GM21515 (cell line): ENCODE measurements around the gene ZNF398.
"Not testable (repeated sequence)": the region's sequence is repeated elsewhere in the genome, so short reads cannot be mapped to it uniquely, and the experiment has no call there.

Experiments used
- ATAC-seq: cut with Tn5 transposase; IDR thresholded peaks from one replicate; pipeline ENCODE4 v1.9.1; 2021; ENCODE audit not compliant: unreplicated experiment

Gene ZNF398, protein sequence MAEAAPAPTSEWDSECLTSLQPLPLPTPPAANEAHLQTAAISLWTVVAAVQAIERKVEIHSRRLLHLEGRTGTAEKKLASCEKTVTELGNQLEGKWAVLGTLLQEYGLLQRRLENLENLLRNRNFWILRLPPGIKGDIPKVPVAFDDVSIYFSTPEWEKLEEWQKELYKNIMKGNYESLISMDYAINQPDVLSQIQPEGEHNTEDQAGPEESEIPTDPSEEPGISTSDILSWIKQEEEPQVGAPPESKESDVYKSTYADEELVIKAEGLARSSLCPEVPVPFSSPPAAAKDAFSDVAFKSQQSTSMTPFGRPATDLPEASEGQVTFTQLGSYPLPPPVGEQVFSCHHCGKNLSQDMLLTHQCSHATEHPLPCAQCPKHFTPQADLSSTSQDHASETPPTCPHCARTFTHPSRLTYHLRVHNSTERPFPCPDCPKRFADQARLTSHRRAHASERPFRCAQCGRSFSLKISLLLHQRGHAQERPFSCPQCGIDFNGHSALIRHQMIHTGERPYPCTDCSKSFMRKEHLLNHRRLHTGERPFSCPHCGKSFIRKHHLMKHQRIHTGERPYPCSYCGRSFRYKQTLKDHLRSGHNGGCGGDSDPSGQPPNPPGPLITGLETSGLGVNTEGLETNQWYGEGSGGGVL

GRCh38 chr7:149147072-149147751, at the start of gene ZNF398:
Gene ZNF398 (plus strand): TSS chr7:149147453. CDS start chr7:149147743, 290 bp downstream.
- peak; percentile 74 for ATAC-seq

GRCh38 chr7:149099058-149099457, 48.2 kb upstream of the ZNF398 start:
- ATAC-seq: no peak

GRCh38 chr7:149100821-149101220, 46.4 kb upstream of the ZNF398 start:
- no peak for ATAC-seq

GRCh38 chr7:149102666-149103065, 44.6 kb upstream of the ZNF398 start:
- no peak for ATAC-seq

GRCh38 chr7:149103424-149103823, 43.8 kb upstream of the ZNF398 start:
- no peak for ATAC-seq

GRCh38 chr7:149104214-149104613, 43.0 kb upstream of the ZNF398 start:
- no peak for ATAC-seq

GRCh38 chr7:149104749-149105148, 42.5 kb upstream of the ZNF398 start:
- ATAC-seq: no peak

DNA sequence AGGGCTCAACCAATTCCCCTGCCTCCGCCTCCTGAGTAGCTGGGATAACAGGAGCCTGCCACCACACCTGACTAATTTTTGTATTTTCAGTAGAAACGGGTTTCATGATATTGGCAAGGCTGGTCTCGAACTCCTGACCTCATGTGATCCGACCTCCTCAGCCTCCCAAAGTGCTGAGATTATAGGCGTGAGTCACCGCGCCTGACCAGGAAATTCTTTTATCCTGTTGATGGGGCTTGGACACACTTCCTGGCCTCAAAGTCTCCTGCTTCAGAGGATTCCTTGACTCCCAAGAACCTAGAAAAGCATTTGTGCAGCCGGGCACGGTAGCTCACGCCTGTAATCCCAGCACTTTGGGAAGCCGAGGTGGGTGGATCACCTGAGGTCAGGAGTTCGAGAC, 37.3 kb upstream of the ZNF398 start:
- ATAC-seq: no peak

- ATAC-seq: no peak
Observed at GRCh38 chr7:149125189-149125862, 21.9 kb upstream of the ZNF398 start.

DNA sequence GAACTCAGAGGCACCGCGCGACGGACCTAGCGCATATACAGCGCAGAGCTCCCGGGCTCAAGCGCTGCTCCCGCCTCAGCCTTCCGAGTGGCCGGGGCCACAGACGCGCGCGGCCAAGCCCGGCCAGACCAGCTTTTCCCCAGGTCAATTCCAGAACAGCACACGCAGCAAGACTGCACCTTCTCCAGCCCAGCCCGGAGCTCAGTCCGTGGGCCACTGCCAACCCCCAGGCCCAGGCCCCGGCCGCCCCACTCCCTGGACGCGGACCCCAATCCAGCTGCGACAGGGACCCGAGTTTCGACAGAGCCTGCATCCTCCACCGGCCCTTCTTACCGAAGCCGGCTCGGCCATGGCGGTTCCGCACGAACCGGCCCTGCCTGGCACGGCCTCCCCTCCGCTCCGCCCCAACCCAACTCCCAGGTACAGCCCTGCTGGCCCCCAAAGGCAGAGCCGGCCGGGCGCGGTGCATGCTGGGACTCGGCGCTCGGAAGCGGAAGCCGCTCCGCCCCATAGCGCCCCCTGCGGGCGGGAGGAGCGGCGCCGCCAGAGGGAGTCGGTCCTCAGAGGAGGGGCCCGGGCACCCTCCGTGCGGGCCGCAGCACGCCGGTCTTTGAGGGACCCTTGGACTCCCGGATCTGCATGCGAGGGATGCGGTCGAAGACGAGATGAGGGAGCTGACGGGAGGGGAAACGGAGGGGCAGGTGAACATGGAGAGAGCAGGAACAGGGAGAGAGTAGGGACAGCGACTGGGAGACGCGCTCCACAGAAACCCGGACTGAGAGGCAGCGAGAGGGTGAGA, 21.2 kb upstream of the ZNF398 start, which contains the start of gene ZNF425:
ZNF425 (minus strand) TSS at position 462 of the 799 bp plus-strand sequence; CDS start at position 351, 111 bp downstream.
- peak; percentile 82 for ATAC-seq

DNA sequence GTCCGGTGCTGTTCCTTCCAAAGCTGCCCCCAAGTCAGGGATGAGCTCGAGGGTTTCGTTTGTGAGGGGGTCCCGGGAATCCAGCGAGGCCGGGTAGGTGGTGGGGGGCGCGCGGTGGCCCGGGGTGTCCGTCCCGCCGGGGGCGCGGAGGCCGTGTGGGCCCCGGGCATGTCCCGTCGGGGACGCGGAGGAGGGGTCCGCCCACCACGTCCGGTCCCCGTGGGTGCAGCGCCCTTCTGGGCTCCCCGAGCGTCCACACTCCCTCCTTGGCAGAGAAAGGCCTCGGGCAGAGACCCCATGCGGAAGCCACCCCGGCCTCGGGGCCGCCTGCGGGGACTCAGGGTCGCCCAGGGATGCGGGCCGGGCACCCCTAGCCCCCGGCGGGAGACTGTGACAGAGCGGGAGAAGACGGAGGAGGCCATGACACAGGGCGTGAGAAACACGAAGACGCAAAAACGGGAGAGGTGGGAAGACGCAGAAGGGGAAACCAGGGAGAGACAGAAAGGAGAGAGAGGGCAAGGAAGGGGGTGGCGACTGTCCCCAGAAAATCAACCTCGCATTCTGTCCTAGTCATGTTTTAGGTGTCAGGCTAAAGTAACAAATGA, 20.5 kb upstream of the ZNF398 start:
- peak; percentile 40 for ATAC-seq

DNA sequence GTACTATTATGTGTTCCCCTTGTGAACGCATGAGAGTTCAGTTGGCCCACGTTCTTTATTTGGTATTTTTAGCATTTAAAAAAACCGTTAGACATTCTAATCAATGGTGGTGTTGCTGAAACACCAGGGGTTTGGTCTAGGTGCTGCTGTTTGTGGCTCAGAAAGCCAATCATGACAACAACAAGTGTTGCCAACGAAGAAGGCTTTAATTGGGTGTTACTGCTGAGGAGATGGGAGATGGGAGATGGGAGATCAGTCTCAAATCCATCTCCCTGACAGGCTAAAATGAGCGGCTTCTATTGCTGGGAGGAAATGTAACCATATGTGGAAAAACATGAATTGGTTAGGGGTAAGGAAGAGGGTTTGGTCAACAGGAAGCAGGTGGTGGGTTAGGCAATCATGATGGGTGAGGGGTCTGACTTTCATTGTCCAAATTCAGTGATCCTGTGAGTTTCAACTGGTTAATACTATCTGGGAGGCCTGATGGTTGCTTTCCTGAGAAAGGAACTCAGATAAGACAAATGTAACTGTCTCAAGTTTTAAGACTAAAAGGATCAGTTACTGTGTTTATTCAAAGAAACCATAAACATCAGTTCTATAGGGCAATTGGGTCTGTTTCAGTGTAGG, 16.6 kb upstream of the ZNF398 start:
- no peak for ATAC-seq

DNA sequence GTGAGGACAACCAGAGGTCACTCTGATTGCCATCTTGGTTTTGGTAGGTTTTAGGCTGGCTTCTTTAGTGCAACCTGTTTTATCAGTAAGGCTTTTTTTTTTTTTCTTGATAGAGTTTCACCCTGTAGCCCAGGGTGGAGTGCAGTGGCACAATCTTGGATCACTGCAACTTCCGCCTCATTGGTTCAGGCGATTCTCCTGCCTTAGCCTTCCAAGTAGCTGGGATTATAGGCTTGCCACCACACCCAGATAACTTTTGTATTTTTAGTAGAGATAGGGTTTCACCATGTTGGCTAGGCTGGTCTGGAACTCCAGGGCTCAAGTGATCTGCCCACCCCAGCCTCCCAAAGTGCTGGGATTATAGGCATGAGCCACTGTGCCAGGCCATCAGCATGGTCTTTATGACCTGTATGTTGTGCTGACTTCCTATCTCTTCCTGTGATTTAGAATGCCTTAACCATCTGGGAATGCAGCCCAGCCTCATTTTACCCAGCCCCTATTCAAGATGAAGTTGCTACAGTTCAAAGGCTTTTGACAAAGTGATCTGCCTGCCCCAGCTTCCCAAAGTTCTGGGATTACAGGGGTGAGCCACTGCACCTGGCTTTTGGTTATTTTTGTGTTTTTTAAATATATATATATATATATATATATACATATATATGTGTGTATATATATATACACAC, 14.1 kb upstream of the ZNF398 start:
- ATAC-seq: no peak

DNA sequence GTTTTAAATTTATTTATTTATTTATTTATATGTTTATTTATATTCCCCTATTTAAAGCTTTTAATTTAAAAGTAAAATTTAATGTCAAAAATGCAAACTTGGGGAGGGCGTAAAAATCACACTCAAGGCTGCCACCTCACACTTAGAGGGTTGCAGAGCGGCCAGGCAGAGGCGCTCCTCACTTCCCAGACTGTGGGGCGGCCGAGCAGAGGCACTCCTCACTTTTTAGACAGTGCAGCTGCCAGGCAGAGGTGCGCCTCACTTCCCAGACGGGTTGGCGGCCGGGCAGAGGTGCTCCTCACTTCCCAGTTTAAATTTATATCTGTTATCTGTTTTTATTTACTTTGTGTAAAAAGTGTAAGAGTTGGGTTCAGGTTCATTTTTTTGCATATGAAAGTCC, 11.1 kb upstream of the ZNF398 start:
- ATAC-seq: no peak

GRCh38 chr7:149140831-149141230, 6.4 kb upstream of the ZNF398 start:
- ATAC-seq: no peak

- no peak for ATAC-seq
Observed at GRCh38 chr7:149141893-149142292, 5.4 kb upstream of the ZNF398 start.

- ATAC-seq: not testable (repeated sequence)
Observed at GRCh38 chr7:149144436-149144922, 2.8 kb upstream of the ZNF398 start.

DNA sequence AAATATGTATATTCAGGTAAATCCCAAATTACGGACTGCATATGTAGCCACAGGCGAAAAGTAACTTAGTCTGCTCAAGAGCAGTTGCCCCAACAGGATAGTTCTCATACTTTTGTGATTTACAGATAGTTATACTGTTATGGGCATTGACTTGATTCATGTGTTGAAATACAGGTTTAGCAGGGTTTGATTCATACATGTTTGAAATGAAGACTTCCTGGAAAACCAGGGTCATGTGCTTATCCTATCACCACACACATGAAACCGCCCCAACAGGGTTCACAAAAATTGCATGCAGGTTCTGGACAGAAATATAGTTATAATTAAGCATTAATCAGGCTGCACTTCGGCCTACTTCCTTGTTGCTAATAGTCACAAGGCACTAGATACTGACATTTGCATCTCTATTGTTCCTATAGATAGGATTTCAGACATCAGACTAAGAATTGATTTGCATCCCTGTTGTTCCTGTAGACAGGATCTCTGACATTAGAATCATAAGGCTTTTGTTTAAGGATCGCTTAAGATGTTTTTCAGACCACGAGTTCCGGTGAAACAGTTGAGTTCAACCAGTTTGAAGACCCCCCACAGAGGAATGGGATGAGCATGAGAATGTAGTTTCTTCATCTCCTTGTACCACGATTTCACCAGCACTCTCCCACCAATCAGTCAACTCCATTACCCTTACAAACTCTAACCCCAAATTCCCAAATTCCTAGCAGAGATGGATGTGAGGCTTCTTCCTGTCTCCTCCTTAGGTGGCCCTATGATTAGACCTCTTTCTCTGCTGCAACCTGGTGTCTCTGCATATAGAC, 2.0 kb upstream of the ZNF398 start:
- no peak for ATAC-seq
